Immature natural killer cell (primary cell): ENCODE measurements around the gene MPC1L. TPM values are rescaled to one million over a fixed set of nuclear protein-coding genes. Genes with fewer than 3 reads are reported as not detected.
A peak's percentile ranks its signal among the peaks of the same experiment; 100 is the strongest.
"Not testable (repeated sequence)": the region's sequence is repeated elsewhere in the genome, so short reads cannot be mapped to it uniquely, and the experiment has no call there.

Source experiments
- DNase-seq, 3 donors: peaks; one replicate each; pipeline ENCODE4 v3.0.0; 2022; ENCODE audit warnings: mixed read lengths in 1 of 3
- H3K27ac Mint-ChIP-seq, 6 donors: one replicate each; pipeline ENCODE4 v1.8.0; 2020; ENCODE audit warnings: mixed read lengths in 6 of 6, mild to moderate bottlenecking in 5 of 6, inconsistent platforms in 4 of 6, moderate library complexity in 3 of 6
- H3K27me3 Mint-ChIP-seq, 3 donors: one replicate each; pipeline ENCODE4 v1.8.0; 2020 to 2021; ENCODE audit warnings: low read depth in 3 of 3, mild to moderate bottlenecking in 3 of 3, mixed read lengths in 3 of 3, moderate library complexity in 3 of 3, inconsistent platforms in 1 of 3
- H3K36me3 Mint-ChIP-seq, 3 donors: one replicate each; pipeline ENCODE4 v1.8.0; 2020; ENCODE audit warnings: mixed read lengths in 3 of 3, inconsistent platforms in 2 of 3, mild to moderate bottlenecking in 2 of 3
- H3K4me1 Mint-ChIP-seq, 2 donors: one replicate each; pipeline ENCODE4 v1.8.0; 2020; ENCODE audit warnings: inconsistent platforms in 2 of 2, mild to moderate bottlenecking in 2 of 2, mixed read lengths in 2 of 2, moderate library complexity in 1 of 2
- H3K4me3 Mint-ChIP-seq, 5 donors: one replicate each; pipeline ENCODE4 v1.8.0; 2020; ENCODE audit warnings: mild to moderate bottlenecking in 5 of 5, mixed read lengths in 5 of 5, inconsistent platforms in 3 of 5, moderate library complexity in 3 of 5
- H3K9me3 Mint-ChIP-seq, 6 donors: one replicate each; pipeline ENCODE4 v1.8.0; 2020; ENCODE audit warnings: mild to moderate bottlenecking in 6 of 6, mixed read lengths in 6 of 6, inconsistent platforms in 4 of 6, moderate library complexity in 3 of 6
- polyA plus RNA-seq, 3 donors: library from polyadenylated mRNA; unstranded; fragments of 300-500 nt; fragmentation: Illumina TruSeq; gene quantifications; one replicate each; pipeline ENCODE4 v1.2.3, GENCODE V29; 2021

Gene MPC1L
- not detected for polyA plus RNA-seq

DNA sequence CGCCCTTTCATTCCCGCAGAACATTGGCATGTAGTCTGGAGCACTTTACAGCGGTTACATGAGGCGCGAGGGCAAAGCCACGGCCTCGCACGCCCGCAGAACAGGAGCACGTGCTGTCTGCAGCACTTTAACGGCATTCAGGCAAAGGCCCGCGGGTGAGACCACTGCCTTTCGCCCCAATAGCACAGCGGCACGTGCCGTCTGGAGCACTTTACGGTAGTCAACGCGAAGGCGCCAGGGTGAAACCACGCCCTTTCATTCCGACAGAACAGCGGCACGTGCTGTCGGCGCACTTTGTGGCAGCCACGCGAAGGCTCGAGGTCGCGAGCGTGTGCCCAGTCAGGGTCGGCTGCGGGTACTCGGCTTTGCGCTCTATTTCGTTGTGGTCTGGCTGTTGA is at the start of gene MPC1L:
TSS of gene MPC1L (plus strand) at position 290 of the 398 bp plus-strand sequence. CDS start 138 bp downstream, outside the sequence.
- Mint-ChIP-seq H3K36me3 (peaks cover 0 to 26% (median 23%) of the 10 kb centered on the region in 3 donors), H3K4me1 (no peaks in the 10 kb centered on the region), H3K27ac (peak within 1 kb of the TSS in 1 of 6 donors; percentile 22), H3K9me3 (no peaks in the 10 kb centered on the region), H3K27me3 (no peaks in the 10 kb centered on the region), H3K4me3 (no peak within 1 kb of the TSS)
- DNase-seq: no peak

DNA sequence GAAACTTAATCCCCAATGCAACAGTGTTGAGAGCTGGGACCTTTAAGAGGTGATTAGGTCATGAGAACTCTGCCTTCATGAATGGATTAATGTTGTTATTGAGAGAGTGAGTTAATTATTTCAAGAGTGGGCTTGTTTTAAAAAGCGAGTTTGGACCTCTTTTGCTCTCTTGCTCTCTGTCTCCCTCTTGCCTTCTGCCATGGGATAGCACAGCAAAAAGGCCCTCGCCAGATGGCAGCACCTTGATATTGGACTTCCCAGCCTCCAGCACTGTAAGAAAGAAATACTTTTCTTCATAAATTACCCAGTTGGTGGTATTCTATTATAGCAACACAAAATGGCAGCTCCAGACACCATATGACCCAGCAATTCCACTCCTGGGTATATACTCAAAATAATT is 49.5 kb upstream of the MPC1L start:
- peak in 1 of 3 donors; percentile 35 for DNase-seq
- Mint-ChIP-seq H3K4me1 (peaks cover 5 to 13% of the 10 kb centered on the region in 2 donors), H3K9me3 (no peaks in the 10 kb centered on the region), H3K27ac (no peak overlapping the region), H3K4me3 (no peak overlapping the region), H3K27me3 (peaks cover 3 to 8% (median 5%) of the 10 kb centered on the region in 3 donors), H3K36me3 (no peaks in the 10 kb centered on the region)

DNA sequence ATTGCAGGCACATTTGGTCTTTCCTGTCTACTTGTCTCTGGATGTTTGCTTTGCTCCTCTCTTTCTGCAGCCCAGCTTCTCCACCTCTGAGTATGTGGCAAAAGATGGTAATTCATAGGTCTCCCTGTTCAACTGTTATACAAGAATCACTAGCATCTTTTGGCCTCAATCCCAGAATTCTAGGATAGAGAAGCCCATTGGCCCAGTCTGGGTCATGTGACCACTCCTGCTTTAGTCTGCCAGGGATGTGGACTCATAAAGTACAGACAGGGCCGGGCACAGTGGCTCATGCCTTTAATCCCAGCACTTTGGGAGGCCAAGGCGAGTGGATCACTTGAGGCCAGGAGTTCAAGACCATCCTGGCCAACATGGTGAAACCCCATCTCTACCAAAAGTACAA is 47.8 kb upstream of the MPC1L start:
- H3K4me1 Mint-ChIP-seq: peaks cover 8 to 15% of the 10 kb centered on the region in 2 donors
- not testable (repeated sequence) for H3K9me3 Mint-ChIP-seq, DNase-seq

DNA sequence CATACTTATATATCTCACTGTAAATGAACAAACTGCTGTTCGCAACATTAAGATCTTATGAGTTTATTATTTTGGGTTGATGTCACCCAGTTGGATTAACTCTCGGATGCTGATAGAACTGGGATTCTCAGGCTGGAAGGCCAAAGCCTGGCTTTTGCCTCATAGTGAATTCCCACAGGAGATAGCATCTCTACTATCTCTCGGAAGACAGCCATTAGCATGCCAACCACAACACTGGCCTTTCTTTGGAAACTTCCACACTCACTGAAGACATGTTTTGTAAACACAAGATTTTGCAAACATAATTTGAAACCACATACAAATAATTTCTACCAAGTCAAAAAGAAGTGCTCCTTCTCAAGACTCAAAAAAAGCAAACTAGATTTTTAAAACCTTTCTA is 46.9 kb upstream of the MPC1L start:
- no peaks in the 10 kb centered on the region for H3K36me3 Mint-ChIP-seq
- DNase-seq: no peak
- H3K4me3 Mint-ChIP-seq: no peak overlapping the region
- H3K27ac Mint-ChIP-seq: no peak overlapping the region
- peaks cover 2 to 9% (median 9%) of the 10 kb centered on the region in 3 donors for H3K27me3 Mint-ChIP-seq
- H3K4me1 Mint-ChIP-seq: peaks cover 4 to 13% of the 10 kb centered on the region in 2 donors
- no peaks in the 10 kb centered on the region for H3K9me3 Mint-ChIP-seq

More for the DNA sequence above, 47.8 kb upstream of the MPC1L start:
- H3K36me3 Mint-ChIP-seq, H3K4me3 Mint-ChIP-seq, H3K27ac Mint-ChIP-seq, H3K27me3 Mint-ChIP-seq: not testable (repeated sequence)

DNA sequence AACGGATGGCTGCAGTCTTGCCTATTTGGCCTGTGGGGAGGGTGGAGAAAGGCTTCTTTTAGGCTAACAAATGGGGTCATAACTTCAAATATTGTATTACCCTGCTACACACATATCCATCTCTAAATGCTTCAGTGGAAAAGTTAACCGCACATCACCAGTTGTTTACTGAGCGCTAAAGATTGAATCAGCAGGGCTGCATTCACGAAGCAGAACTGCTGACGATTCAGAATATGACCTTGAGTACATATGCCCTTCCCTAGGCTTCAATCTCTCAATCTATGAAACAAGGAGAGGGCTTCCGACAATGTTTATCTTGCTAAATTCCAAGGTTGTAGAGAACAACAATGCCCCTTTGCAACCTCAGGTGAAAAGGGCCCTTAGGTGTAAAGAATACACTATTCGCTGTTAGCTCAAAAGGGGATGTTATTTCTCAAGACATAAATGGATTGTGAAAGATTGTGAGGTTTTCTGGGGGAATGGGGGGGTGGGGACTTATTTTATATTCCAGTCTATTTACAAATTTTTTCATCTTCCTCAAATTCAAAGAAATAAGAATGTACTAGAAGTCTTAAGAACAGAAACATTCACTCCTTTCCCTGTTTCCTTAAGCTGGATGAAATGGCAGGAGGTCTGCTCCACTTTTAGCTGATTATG is 45.1 kb upstream of the MPC1L start:
- peaks cover 14 to 31% of the 10 kb centered on the region in 2 donors for H3K4me1 Mint-ChIP-seq
- H3K36me3 Mint-ChIP-seq: no peaks in the 10 kb centered on the region
- DNase-seq: no peak
- no peaks in the 10 kb centered on the region for H3K9me3 Mint-ChIP-seq
- H3K4me3 Mint-ChIP-seq: no peak overlapping the region
- H3K27ac Mint-ChIP-seq: no peak overlapping the region
- H3K27me3 Mint-ChIP-seq: peaks cover 2 to 10% (median 9%) of the 10 kb centered on the region in 3 donors

DNA sequence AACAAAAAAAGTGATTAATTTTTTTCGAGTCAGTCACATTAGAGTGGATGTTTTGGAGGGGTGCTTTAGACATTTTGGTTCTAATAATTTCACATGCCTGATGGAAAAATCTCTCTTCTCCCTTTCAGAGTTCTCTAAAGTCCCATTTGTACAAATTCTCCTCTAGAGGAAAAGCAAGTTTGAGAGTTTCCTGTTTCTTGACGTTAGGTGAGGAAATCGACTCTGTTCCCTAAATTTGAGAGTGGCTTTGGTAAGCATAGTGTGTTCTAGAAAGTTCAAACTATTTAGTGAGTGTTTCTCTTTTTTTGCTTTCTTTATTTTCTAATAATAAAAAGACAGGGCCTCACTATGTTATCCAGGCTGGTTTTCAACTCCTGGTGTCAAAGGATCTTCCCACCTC is 44.1 kb upstream of the MPC1L start:
- H3K4me1 Mint-ChIP-seq: peaks cover 15 to 37% of the 10 kb centered on the region in 2 donors
- H3K36me3 Mint-ChIP-seq: no peaks in the 10 kb centered on the region
- H3K4me3 Mint-ChIP-seq: peak overlapping the region in 1 of 5 donors; percentile 32
- no peak for DNase-seq
- peaks cover 2 to 10% (median 9%) of the 10 kb centered on the region in 3 donors for H3K27me3 Mint-ChIP-seq
- no peak overlapping the region for H3K27ac Mint-ChIP-seq
- H3K9me3 Mint-ChIP-seq: no peaks in the 10 kb centered on the region

DNA sequence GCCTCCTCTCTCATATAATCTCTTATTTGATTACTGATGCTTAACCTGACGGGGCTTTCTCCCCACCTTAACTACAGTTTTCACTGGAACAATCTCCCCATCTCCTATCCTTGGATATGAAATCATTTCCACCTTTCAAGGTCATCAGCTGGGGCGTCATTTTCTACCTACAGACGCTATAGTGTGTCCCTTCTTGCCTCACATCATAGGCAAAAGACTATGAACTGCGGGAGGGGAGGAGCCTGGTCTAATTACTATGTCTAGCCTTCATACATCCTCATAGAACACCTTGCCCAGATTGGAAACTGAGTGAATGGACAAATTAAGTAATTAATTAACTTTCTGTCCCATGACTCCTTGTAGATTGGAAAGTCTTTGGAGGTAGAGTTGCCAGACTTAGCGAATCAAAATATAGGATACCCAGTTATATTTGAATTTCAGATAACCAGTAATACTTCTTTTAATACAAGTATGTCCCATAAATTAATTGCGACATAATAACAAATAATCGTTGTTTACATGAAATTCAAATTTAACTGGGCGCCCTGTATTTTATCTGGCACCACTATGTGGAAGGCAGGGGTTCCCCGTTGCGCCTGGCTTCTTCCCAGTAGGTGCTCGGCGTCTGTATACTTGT is 43.2 kb upstream of the MPC1L start:
- Mint-ChIP-seq H3K9me3 (no peaks in the 10 kb centered on the region), H3K4me1 (peaks cover 15 to 37% of the 10 kb centered on the region in 2 donors), H3K36me3 (no peaks in the 10 kb centered on the region), H3K27me3 (peaks cover 2 to 10% (median 9%) of the 10 kb centered on the region in 3 donors), H3K4me3 (peak overlapping the region; percentile 84 to 99 (median 95)), H3K27ac (peak overlapping the region; percentile 93 to 99 (median 97))
- no peak for DNase-seq

DNA sequence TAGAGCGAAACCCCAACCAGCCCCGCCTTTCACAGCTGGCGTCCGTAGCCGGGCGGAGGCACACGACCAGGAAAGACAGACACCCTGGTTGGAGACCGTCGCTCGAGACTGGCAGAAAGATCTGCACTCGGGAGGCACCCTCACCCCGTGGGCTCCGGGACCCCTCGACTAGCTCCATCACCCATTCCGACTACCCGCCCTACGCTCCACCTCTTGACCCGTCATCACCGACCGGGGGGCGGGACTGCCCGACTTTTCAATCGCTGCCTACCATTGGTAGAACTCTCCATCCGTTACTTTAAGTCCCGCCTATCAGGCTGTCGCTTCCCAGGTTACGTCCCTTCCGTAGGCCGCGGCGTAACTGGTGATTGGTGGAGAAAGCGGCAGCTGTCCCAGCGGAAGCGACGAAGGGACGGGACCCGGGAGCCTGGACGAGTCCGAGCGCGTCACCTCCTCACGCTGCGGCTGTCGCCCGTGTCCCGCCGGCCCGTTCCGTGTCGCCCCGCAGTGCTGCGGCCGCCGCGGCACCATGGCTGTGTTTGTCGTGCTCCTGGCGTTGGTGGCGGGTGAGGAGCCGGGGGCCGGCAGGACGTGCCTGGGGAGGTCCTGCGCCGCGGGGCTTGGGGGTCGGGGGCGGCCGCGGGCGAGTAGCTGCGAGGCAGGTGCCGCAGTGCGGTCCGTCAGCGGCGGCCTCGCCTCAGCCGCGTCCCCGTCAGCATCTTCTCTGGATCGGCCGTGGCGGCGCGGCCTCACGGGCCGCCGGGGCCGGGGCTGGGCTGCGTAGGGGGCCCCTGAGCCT is 42.5 kb upstream of the MPC1L start, which contains the start of gene ATP6AP2:
TSS of gene ATP6AP2 (plus strand) at position 434 of the 799 bp plus-strand sequence. CDS start at position 530, 96 bp downstream.
- H3K4me3 Mint-ChIP-seq: peak within 1 kb of the TSS; percentile 84 to 99 (median 95)
- no peaks in the 10 kb centered on the region for H3K9me3 Mint-ChIP-seq
- peaks cover 17 to 37% of the 10 kb centered on the region in 2 donors for H3K4me1 Mint-ChIP-seq
- peak; percentile 90 to 92 (median 92) for DNase-seq
- H3K27me3 Mint-ChIP-seq: peaks cover 2 to 10% (median 9%) of the 10 kb centered on the region in 3 donors
- H3K27ac Mint-ChIP-seq: peak within 1 kb of the TSS; percentile 93 to 99 (median 97)
- no peaks in the 10 kb centered on the region for H3K36me3 Mint-ChIP-seq

DNA sequence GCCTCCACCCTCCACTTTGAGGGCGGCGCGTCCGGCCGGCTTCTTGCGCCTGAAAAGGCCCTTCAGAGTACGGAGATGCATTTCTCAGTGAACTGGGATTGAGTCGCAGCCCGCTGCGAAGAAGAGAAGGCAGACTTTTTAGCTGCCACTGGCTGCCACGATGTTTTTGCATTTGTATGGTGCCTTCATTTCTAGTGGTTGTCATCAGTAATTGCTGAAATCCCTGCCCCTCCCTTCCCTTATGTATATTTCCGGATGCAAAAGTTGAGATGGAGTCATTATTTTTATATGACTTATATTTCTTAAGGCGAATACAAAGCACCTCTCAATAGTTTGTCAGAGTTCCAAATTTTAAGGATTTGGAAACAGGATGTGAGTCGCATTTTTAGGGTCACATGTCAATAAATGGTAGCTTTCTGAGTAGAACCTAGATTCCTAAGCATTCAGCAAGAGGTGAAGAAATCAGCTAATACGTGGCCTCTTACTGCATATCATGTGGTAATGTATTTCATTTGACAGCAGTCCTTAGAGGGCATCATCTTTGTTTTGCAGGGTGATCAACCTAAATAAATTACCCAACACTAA is 41.8 kb upstream of the MPC1L start:
- H3K4me3 Mint-ChIP-seq: peak overlapping the region; percentile 74 to 95 (median 82)
- peaks cover 2 to 10% (median 6%) of the 10 kb centered on the region in 3 donors for H3K27me3 Mint-ChIP-seq
- peak overlapping the region; percentile 76 to 96 (median 88) for H3K27ac Mint-ChIP-seq
- no peaks in the 10 kb centered on the region for H3K9me3 Mint-ChIP-seq
- no peaks in the 10 kb centered on the region for H3K36me3 Mint-ChIP-seq
- no peak for DNase-seq
- H3K4me1 Mint-ChIP-seq: peaks cover 19 to 44% of the 10 kb centered on the region in 2 donors

DNA sequence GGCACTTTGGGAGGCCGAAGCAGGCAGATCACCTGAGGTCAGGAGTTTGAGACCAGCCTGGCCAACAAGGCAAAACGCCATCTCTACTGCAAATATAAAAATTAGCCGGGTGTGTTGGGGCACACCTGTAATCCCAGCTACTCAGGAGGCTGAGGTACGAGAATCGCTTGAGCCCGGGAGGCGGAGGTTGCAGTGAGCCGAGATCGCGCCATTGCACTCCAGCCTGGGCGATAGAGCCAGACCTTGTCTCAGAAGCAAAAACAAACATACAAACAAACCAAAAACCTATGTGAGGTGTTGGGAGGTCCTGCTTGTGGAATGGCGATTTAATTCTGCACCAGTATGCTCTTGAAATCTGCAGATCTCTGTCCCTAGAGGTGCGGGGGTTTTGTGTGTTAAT is 41.0 kb upstream of the MPC1L start:
- H3K27me3 Mint-ChIP-seq: peaks cover 2 to 10% (median 5%) of the 10 kb centered on the region in 3 donors
- H3K27ac Mint-ChIP-seq: peak overlapping the region in 4 of 6 donors; percentile 3 to 88 (median 64)
- DNase-seq: not testable (repeated sequence)

DNA sequence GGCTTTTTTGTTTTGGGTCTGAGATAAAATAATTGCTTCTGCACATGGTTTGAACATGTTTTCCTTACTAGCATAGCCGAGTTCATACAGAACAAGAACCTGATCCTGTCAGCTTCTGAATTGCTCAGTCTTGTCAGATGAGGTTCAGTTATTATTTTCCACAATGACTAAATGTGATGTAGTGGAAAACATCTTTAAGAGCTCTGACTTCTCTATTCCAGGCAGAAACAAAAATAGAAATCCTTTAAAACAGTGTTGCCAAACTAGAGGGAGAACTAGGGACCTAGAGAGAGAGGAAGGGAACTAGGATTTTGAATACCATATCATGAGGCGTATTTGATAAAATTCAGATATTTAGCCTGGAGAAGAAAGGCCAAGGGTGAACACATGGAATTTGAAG is 40.4 kb upstream of the MPC1L start:
- Mint-ChIP-seq H3K9me3 (no peaks in the 10 kb centered on the region), H3K27me3 (peaks cover 2 to 10% (median 7%) of the 10 kb centered on the region in 3 donors), H3K4me3 (peak overlapping the region in 3 of 5 donors; percentile 25 to 40 (median 27)), H3K4me1 (peaks cover 19 to 45% of the 10 kb centered on the region in 2 donors), H3K27ac (peak overlapping the region in 3 of 6 donors; percentile 3 to 71 (median 70)), H3K36me3 (no peaks in the 10 kb centered on the region)
- no peak for DNase-seq

More for the DNA sequence above, 41.0 kb upstream of the MPC1L start:
- Mint-ChIP-seq H3K4me3 (peak overlapping the region in 4 of 5 donors; percentile 13 to 95 (median 60)), H3K4me1 (peaks cover 19 to 45% of the 10 kb centered on the region in 2 donors)
- H3K9me3 Mint-ChIP-seq, H3K36me3 Mint-ChIP-seq: not testable (repeated sequence)

DNA sequence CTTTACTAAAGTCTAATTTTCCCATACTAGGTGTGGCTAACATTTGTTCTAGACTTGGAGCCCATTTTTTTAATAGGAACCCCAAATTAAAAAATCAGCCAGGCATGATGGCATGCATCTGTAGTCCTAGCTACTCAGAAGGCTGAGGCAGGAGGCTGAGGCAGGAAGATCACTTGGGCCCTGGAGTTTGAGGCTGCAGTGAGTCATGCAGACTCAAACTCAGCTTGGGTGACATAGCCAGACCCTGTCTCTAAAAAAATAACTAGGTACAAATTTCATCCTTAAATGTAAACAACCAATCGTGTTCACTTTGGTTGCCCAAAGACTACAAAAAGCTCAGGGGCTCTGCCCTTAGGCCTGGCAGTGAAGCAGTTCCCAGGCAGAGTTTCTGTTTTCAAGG is 35.6 kb upstream of the MPC1L start:
- Mint-ChIP-seq H3K4me1 (peaks cover 6 to 19% of the 10 kb centered on the region in 2 donors), H3K36me3 (peaks cover 0 to 17% (median 5%) of the 10 kb centered on the region in 3 donors)
- DNase-seq: not testable (repeated sequence)

DNA sequence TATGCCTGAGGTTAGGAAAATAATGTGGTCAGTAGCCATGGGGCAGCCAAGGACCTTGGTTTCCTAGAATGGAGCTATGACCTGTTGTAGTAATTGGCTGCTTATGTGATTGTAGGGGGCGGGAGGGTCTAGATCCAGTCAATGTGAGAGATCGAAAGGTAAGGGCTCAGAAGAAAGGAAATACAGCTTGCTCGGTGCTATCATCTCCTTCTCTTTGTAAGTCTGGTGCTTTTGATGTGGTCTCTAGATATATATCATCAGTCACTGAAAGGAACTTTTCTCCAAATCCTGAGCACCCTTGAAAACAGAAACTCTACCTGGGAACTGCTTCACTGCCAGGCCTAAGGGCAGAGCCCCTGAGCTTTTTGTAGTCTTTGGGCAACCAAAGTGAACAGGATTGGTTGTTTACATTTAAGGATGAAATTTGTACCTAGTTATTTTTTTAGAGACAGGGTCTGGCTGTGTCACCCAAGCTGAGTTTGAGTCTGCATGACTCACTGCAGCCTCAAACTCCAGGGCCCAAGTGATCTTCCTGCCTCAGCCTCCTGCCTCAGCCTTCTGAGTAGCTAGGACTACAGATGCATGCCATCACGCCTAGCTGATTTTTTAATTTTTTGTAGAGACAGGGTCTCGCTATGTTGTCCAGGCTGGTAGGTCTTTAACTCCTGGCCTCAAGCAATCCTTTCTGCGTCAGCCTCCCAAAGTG is 33.5 kb upstream of the MPC1L start:
- H3K4me3 Mint-ChIP-seq: not testable (repeated sequence)
- Mint-ChIP-seq H3K27ac (peak overlapping the region in 1 of 6 donors; percentile 17), H3K36me3 (peaks cover 6 to 17% (median 12%) of the 10 kb centered on the region in 3 donors)

More for the DNA sequence above, 35.6 kb upstream of the MPC1L start:
- not testable (repeated sequence) for H3K9me3 Mint-ChIP-seq, H3K27me3 Mint-ChIP-seq, H3K27ac Mint-ChIP-seq, H3K4me3 Mint-ChIP-seq

More for the DNA sequence above, 33.5 kb upstream of the MPC1L start:
- not testable (repeated sequence) for H3K4me1 Mint-ChIP-seq, DNase-seq, H3K9me3 Mint-ChIP-seq, H3K27me3 Mint-ChIP-seq
